HCT116 (cell line): ENCODE results near the gene ZNF521. TPM values are rescaled to one million over a fixed set of nuclear protein-coding genes. Genes with fewer than 3 reads are reported as not detected.

ENCODE experiments used
- ATAC-seq: fragments of 200-7000 bp; cut with Tn5 transposase; 2 replicates; pipeline ENCODE4 v1.9.1; 2020; ENCODE audit warnings: mild to moderate bottlenecking, moderate library complexity
- BruUV-seq: library from RNA; stranded (reverse); fragments of 400-500 nt; replicated peaks from 2 replicates; lab custom pipeline; 2021; lab: Mats Ljungman, UMichigan
- CTCF ChIA-PET: fragments of 300-600 bp; sonication (Branson Sonifier 250); formaldehyde crosslinking; loops from one replicate; lab custom pipeline; 2021; ENCODE audit warnings: antibody characterized with exemption; lab: Charles Lee
- POLR2A ChIA-PET: fragments of 300-600, 350-600 bp; sonication (Branson Sonifier 250); formaldehyde crosslinking; loops from one replicate; lab custom pipeline; 2021; ENCODE audit warnings: antibody characterized with exemption; lab: Charles Lee
- RAD21 ChIA-PET, 2 experiments: fragments of 300-600 bp; sonication (Branson Sonifier 250); formaldehyde crosslinking; loops; one replicate each; lab custom pipeline; 2023; ENCODE audit warnings: low total read pairs in 2 of 2; ENCODE audit not compliant: uncharacterized antibody in 2 of 2, unreplicated experiment in 2 of 2, low non-redundant PET in 1 of 2; lab: Charles Lee
- DNase-seq: peaks from one replicate; pipeline ENCODE4 v3.0.0-alpha.2; 2010; ENCODE audit warnings: low read depth, low spot score
- H2AFZ ChIP-seq: fragments of 200-600 bp; shearing (Covaris generic), sonication (generic); 2 replicates; pipeline ENCODE4 v1.6.1; 2017; ENCODE audit warnings: low read depth, mixed run types, mixed read lengths, antibody characterized with exemption, low read length; ENCODE audit not compliant: poor library complexity, severe bottlenecking
- H3K27ac ChIP-seq: 2 replicates; pipeline ENCODE4 v1.5.1; 2012; ENCODE audit warnings: low read depth, low read length
- H3K27me3 ChIP-seq: fragments of 200-600 bp; sonication (generic); 2 replicates; pipeline ENCODE4 v1.6.1; 2016; ENCODE audit warnings: mixed run types, low read length, mixed read lengths; ENCODE audit not compliant: insufficient read depth
- H3K36me3 ChIP-seq, 2 experiments: fragments of 200-500 bp in 1 of 2; fragments of 200-600 bp in 1 of 2; sonication (Bioruptor generic) in 1 of 2; sonication (generic) in 1 of 2; 2 replicates each; pipeline versions ENCODE4 v1.5.1 to v1.6.1; 2014 to 2016; ENCODE audit warnings: low read length in 2 of 2, inconsistent platforms in 1 of 2, mixed read lengths in 1 of 2, mixed run types in 1 of 2; ENCODE audit not compliant: insufficient read depth in 2 of 2, control insufficient read depth in 1 of 2
- H3K4me1 ChIP-seq, 2 experiments: fragments of 200-600 bp in 1 of 2; sonication (generic) in 1 of 2; 2 replicates each; pipeline versions ENCODE4 v1.5.1 to v1.6.1; 2012 to 2017; ENCODE audit warnings: low read length in 2 of 2, inconsistent platforms in 1 of 2, mild to moderate bottlenecking in 1 of 2, mixed read lengths in 1 of 2, mixed run types in 1 of 2, moderate library complexity in 1 of 2; ENCODE audit not compliant: insufficient read depth in 2 of 2, control insufficient read depth in 1 of 2
- H3K4me2 ChIP-seq: fragments of 200-600 bp; sonication (generic); 2 replicates; pipeline ENCODE4 v1.6.1; 2017; ENCODE audit warnings: mixed run types, low read length, mixed read lengths
- H3K4me3 ChIP-seq, 2 experiments: fragments of 200-600 bp in 1 of 2; sonication (generic) in 1 of 2; replicated peaks in 1 of 2; 2 replicates each; pipeline ENCODE4 v1.5.1; 2011 to 2016; ENCODE audit warnings: low read length in 2 of 2, control low read depth in 1 of 2, low read depth in 1 of 2, mild to moderate bottlenecking in 1 of 2, mixed read lengths in 1 of 2, mixed run types in 1 of 2
- H3K79me2 ChIP-seq: fragments of 200-600 bp; sonication (generic); 2 replicates; pipeline ENCODE4 v1.6.1; 2017; ENCODE audit warnings: mild to moderate bottlenecking, mixed run types, low read length, moderate library complexity, mixed read lengths; ENCODE audit not compliant: insufficient read depth
- H3K9ac ChIP-seq: fragments of 200-600 bp; sonication (generic); 2 replicates; pipeline ENCODE4 v1.6.1; 2016; ENCODE audit warnings: low read length, mixed read lengths
- H3K9me2 ChIP-seq: fragments of 200-600 bp; sonication (generic), shearing (Covaris generic); 2 replicates; pipeline ENCODE4 v1.6.1; 2017; ENCODE audit warnings: mixed run types, mild to moderate bottlenecking, moderate library complexity; ENCODE audit not compliant: insufficient read depth
- H3K9me3 ChIP-seq, 2 experiments: fragments of 200-500 bp in 1 of 2; fragments of 200-600 bp in 1 of 2; sonication (Bioruptor generic) in 1 of 2; sonication (generic) in 1 of 2; 2 replicates each; pipeline ENCODE4 v1.6.1; 2014 to 2017; ENCODE audit warnings: low read length in 2 of 2, mixed read lengths in 2 of 2, inconsistent platforms in 1 of 2, low read depth in 1 of 2, mild to moderate bottlenecking in 1 of 2, mixed run types in 1 of 2, moderate library complexity in 1 of 2; ENCODE audit not compliant: control insufficient read depth in 1 of 2, insufficient read depth in 1 of 2
- H4K20me1 ChIP-seq: fragments of 200-600 bp; sonication (generic), shearing (Covaris generic); 2 replicates; pipeline ENCODE4 v1.6.1; 2017; ENCODE audit warnings: mixed run types, mild to moderate bottlenecking, moderate library complexity; ENCODE audit not compliant: insufficient read depth
- EGR1 ChIP-seq: IDR thresholded peaks from 2 replicates; pipeline ENCODE4 v1.6.1; 2012; ENCODE audit warnings: low read depth
- JUND ChIP-seq: IDR thresholded peaks from 2 replicates; pipeline ENCODE4 v1.6.1; 2012
- RAD21 ChIP-seq: IDR thresholded peaks from 2 replicates; pipeline ENCODE4 v1.6.1; 2012; ENCODE audit warnings: low read depth, mild to moderate bottlenecking
- ZNF274 ChIP-seq: fragments of 200-500 bp; sonication (Bioruptor generic); IDR thresholded peaks from 2 replicates; pipeline ENCODE4 v1.6.1; 2014; ENCODE audit warnings: mild to moderate bottlenecking, low read depth, low read length, inconsistent platforms
- intact Hi-C: fragments of 100-400 bp; cut with micrococcal nuclease; formaldehyde crosslinking; loops from 2 replicates; pipeline ENCODE4 v1.10.0; 2022
- total RNA-seq: library from RNA; stranded (reverse); gene quantifications from one replicate; pipeline ENCODE4 v1.2.1, GENCODE V29; 2021; ENCODE audit not compliant: unreplicated experiment
- TF ChIP-seq, protein P1 (sequence below): IDR thresholded peaks from 2 replicates; pipeline ENCODE4 v1.6.1; 2011; ENCODE audit warnings: mild to moderate bottlenecking, low read length, moderate library complexity; ENCODE audit not compliant: insufficient replicate concordance; ENCODE audit errors: extremely low read depth
- TF ChIP-seq, protein P2 (sequence below), 3 experiments: fragments of 200-600 bp in 1 of 3; sonication (generic) in 1 of 3; IDR thresholded peaks in 2 of 3; conservative IDR thresholded peaks in 1 of 3; 2 replicates each; pipeline ENCODE4 v1.5.1; 2012 to 2017; ENCODE audit warnings: low read depth in 2 of 3, low read length in 2 of 3, antibody characterized with exemption in 1 of 3, borderline replicate concordance in 1 of 3, control low read depth in 1 of 3, mild to moderate bottlenecking in 1 of 3, mixed read lengths in 1 of 3, mixed run types in 1 of 3, moderate library complexity in 1 of 3; ENCODE audit not compliant: insufficient read depth in 1 of 3
- TF ChIP-seq, protein P3 (sequence below): IDR thresholded peaks from 2 replicates; pipeline ENCODE4 v1.6.1; 2012; ENCODE audit warnings: low read depth

ZNF521 gene
- total RNA-seq, 1 experiment from 2014 or later, result 0.10 TPM

DNA sequence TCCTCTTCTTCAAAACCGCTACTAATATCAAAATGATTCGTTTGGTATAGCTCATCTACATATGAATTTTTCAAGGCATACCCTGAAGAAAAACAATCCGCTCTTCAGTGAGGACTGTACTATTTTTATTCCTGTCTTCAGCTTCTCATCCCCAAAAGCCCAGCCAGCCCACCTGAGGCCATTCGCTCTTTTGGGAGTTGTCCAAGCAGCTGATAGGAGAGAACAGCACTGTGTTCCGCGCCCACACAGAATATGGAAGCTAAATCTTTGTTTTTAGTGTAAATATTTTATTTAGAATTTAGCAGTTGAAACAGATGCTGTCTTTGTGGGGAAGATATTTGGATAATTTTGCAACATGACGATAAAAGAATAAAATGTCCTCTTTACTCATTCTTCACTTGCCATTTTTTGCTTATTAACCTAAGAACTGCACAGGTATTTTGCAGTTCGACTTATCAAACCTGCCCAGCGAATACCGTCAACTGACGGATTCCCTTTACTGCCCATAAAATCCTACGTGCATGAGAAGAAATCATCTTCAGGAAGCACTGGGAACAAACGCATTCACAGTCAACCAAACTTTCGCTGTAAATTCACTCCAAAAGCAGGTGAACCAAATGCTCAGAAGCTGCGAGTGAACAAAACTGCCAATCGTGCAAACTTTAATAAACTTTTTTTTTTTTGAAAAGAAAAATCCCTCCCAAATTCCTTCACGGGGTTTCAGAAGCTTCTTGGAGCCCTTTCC, 3.4 kb downstream of the ZNF521 start:
- H3K4me2 ChIP-seq, result no peak overlapping the region
- RAD21 ChIA-PET, result no interaction called here

DNA sequence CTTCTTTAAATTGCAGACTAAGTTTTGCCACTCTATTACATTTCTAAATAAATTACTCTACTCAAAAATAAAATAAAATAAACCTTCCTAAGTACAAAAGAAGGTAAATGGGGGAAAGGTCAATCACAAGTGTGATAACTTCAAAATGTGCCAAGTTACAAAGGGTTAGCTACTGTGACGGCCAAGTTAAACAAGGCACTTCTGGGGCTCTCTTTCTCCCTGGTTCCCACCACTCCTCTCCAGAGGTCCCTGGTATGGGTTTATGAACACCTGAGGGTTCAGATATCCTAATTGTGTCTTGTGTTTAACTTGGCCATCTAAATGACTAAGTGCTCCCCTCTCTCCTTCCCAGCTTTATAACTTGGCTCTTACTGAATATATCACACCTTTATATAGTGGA, 5.4 kb downstream of the ZNF521 start:
- H3K27ac ChIP-seq, result no peak overlapping the region
- H3K27me3 ChIP-seq, result peaks cover 9% of the 10 kb centered on the region
- no peaks in the 10 kb centered on the region for H3K79me2 ChIP-seq
- intact Hi-C loops, result no loop called here
- no TSS peak for BruUV-seq
- ChIA-PET RAD21 (no interaction called here), POLR2A (no interaction called here), CTCF (no interaction called here)
- no peaks in the 10 kb centered on the region for H3K9me2 ChIP-seq
- DNase-seq, result no peak
- TF ChIP-seq JUND (no peak), ZNF274 (no peak), RAD21 (no peak)
- TF ChIP-seq, protein P1, sequence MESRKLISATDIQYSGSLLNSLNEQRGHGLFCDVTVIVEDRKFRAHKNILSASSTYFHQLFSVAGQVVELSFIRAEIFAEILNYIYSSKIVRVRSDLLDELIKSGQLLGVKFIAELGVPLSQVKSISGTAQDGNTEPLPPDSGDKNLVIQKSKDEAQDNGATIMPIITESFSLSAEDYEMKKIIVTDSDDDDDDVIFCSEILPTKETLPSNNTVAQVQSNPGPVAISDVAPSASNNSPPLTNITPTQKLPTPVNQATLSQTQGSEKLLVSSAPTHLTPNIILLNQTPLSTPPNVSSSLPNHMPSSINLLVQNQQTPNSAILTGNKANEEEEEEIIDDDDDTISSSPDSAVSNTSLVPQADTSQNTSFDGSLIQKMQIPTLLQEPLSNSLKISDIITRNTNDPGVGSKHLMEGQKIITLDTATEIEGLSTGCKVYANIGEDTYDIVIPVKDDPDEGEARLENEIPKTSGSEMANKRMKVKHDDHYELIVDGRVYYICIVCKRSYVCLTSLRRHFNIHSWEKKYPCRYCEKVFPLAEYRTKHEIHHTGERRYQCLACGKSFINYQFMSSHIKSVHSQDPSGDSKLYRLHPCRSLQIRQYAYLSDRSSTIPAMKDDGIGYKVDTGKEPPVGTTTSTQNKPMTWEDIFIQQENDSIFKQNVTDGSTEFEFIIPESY, result no peak
- TF ChIP-seq, protein P2, sequence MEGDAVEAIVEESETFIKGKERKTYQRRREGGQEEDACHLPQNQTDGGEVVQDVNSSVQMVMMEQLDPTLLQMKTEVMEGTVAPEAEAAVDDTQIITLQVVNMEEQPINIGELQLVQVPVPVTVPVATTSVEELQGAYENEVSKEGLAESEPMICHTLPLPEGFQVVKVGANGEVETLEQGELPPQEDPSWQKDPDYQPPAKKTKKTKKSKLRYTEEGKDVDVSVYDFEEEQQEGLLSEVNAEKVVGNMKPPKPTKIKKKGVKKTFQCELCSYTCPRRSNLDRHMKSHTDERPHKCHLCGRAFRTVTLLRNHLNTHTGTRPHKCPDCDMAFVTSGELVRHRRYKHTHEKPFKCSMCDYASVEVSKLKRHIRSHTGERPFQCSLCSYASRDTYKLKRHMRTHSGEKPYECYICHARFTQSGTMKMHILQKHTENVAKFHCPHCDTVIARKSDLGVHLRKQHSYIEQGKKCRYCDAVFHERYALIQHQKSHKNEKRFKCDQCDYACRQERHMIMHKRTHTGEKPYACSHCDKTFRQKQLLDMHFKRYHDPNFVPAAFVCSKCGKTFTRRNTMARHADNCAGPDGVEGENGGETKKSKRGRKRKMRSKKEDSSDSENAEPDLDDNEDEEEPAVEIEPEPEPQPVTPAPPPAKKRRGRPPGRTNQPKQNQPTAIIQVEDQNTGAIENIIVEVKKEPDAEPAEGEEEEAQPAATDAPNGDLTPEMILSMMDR (IDR thresholded peaks at IDR 0.05 in 2 of 3, conservative IDR thresholded peaks at IDR 0.05 in 1 of 3; ENCODE audit: borderline replicate concordance in 1 of 3, insufficient read depth in 1 of 3, low read depth in 2 of 3, low read length in 2 of 3), result no peak
- TF ChIP-seq, protein P3, sequence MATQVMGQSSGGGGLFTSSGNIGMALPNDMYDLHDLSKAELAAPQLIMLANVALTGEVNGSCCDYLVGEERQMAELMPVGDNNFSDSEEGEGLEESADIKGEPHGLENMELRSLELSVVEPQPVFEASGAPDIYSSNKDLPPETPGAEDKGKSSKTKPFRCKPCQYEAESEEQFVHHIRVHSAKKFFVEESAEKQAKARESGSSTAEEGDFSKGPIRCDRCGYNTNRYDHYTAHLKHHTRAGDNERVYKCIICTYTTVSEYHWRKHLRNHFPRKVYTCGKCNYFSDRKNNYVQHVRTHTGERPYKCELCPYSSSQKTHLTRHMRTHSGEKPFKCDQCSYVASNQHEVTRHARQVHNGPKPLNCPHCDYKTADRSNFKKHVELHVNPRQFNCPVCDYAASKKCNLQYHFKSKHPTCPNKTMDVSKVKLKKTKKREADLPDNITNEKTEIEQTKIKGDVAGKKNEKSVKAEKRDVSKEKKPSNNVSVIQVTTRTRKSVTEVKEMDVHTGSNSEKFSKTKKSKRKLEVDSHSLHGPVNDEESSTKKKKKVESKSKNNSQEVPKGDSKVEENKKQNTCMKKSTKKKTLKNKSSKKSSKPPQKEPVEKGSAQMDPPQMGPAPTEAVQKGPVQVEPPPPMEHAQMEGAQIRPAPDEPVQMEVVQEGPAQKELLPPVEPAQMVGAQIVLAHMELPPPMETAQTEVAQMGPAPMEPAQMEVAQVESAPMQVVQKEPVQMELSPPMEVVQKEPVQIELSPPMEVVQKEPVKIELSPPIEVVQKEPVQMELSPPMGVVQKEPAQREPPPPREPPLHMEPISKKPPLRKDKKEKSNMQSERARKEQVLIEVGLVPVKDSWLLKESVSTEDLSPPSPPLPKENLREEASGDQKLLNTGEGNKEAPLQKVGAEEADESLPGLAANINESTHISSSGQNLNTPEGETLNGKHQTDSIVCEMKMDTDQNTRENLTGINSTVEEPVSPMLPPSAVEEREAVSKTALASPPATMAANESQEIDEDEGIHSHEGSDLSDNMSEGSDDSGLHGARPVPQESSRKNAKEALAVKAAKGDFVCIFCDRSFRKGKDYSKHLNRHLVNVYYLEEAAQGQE, result no peak
- no peak for ATAC-seq
- no peak overlapping the region for H2AFZ ChIP-seq
- no peaks in the 10 kb centered on the region for H3K9me3 ChIP-seq
- H3K36me3 ChIP-seq, result no peaks in the 10 kb centered on the region
- no peak overlapping the region for H3K9ac ChIP-seq
- no peaks in the 10 kb centered on the region for H4K20me1 ChIP-seq
- H3K4me2 ChIP-seq, result no peak overlapping the region
- no peak overlapping the region for H3K4me3 ChIP-seq
- peaks cover 0 to 4% of the 10 kb centered on the region in 2 experiments; a peak in 1 of 4 replicates for H3K4me1 ChIP-seq

More for the DNA sequence above, 3.4 kb downstream of the ZNF521 start:
- no peak for TF ChIP-seq EGR1
- Histone ChIP-seq H3K79me2 (no peaks in the 10 kb centered on the region), H3K36me3 (no peaks in the 10 kb centered on the region), H3K4me1 (peaks cover 0 to 8% of the 10 kb centered on the region in 2 experiments; a peak in 1 of 4 replicates), H4K20me1 (no peaks in the 10 kb centered on the region), H2AFZ (no peak overlapping the region), H3K9ac (no peak overlapping the region), H3K9me2 (no peaks in the 10 kb centered on the region), H3K9me3 (no peaks in the 10 kb centered on the region), H3K27ac (no peak overlapping the region), H3K4me3 (no peak overlapping the region), H3K27me3 (peaks cover 19% of the 10 kb centered on the region)
- no TSS peak for BruUV-seq
- CTCF ChIA-PET, result no interaction called here
- no peak for ATAC-seq
- POLR2A ChIA-PET, result no interaction called here
- DNase-seq, result no peak
- intact Hi-C loops, result no loop called here
